ENCODE results near the gene SLC7A7. TPM values are rescaled to one million over a fixed set of nuclear protein-coding genes. Genes with fewer than 3 reads are reported as not detected.
"Not testable (repeated sequence)": the region's sequence is repeated elsewhere in the genome, so short reads cannot be mapped to it uniquely, and the experiment has no call there.

SLC7A7 gene
- total RNA-seq: 84.4 TPM
- long read RNA-seq, transcript SLC7A7-204 (10 exons, 2,447 nt): major isoform, 77 of 109 reads
- long read RNA-seq, partial matches to known transcripts: 19 of 109 reads
- long read RNA-seq, other reads (novel, unspliced or antisense): 10 of 109 reads

DNA sequence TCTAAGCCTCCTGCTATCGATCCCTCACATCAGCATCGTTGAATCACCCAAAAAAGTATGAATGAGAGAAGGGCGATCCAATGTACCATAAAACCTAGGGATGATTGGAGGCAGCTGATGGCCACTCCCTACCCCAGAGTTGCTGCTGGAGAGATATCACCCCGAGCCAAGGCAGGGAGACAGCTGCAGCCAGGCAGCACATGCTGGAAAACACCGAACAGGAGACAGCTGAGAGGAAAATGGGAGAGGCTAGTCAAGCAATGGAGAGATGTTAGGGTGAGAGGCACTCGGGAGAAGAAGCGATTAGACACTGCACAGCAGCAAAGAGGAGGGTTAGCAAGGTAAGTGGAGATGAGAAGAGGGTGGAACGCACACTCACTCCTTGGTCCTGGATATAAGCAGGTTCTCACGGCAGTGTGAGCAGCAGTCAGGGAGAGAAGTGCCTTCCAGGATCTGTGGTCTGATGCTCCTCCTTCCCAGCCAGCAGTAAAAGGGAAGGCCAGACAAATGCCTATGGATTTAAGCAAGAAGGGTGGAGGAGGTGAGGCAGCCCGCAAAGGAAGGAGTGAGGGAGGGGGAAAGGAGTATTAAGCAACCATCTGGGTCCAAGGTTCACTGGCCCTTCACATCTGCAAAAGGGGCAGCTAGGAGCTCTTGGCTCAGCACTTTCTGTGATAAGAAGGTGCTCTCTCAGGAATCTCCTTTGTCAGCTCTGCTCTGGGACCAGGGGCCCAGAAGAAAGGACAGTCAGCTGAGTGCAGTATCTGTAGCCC lies at the start of gene SLC7A7:
Gene SLC7A7, minus strand, starts transcription at position 495 of the 773 bp plus-strand sequence. CDS start 2,037 bp downstream, outside the sequence.
- Histone ChIP-seq H3K36me3 (no peaks in the 10 kb centered on the region), H3K27ac (peak within 1 kb of the TSS; percentile 72), H3K27me3 (no peaks in the 10 kb centered on the region), H3K4me3 (peak within 1 kb of the TSS; percentile 42), H3K9me3 (no peaks in the 10 kb centered on the region), H3K4me1 (peaks cover 28% of the 10 kb centered on the region)
- DNase-seq: peak; percentile 44
- peak; percentile 52 for ATAC-seq
- intact Hi-C loops (cut with DNase I): no loop called here
- TF ChIP-seq, protein P1, sequence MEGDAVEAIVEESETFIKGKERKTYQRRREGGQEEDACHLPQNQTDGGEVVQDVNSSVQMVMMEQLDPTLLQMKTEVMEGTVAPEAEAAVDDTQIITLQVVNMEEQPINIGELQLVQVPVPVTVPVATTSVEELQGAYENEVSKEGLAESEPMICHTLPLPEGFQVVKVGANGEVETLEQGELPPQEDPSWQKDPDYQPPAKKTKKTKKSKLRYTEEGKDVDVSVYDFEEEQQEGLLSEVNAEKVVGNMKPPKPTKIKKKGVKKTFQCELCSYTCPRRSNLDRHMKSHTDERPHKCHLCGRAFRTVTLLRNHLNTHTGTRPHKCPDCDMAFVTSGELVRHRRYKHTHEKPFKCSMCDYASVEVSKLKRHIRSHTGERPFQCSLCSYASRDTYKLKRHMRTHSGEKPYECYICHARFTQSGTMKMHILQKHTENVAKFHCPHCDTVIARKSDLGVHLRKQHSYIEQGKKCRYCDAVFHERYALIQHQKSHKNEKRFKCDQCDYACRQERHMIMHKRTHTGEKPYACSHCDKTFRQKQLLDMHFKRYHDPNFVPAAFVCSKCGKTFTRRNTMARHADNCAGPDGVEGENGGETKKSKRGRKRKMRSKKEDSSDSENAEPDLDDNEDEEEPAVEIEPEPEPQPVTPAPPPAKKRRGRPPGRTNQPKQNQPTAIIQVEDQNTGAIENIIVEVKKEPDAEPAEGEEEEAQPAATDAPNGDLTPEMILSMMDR (IDR thresholded peaks at IDR 0.05): no peak

DNA sequence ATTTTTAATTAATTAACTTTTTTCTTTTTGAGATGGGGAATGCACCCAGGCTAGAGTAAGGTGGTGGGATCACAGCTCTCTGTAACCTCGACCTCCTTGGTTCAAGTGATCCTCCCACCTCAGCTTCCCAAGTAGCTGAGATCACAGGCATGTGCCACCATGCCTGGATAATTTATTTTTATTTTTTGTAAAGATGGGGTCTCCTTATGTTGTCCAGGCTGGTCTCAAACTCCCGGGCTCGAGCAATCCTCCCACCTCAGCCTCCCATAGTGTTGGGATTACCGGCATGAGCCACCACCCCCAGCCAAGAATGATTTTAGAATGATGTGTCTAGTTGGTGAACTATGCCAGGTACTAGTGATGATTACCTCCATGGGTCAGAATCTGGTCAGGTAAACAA lies 49.7 kb upstream of the SLC7A7 start:
- Histone ChIP-seq H3K27ac (no peak overlapping the region), H3K4me1 (no peaks in the 10 kb centered on the region), H3K36me3 (no peaks in the 10 kb centered on the region), H3K27me3 (no peaks in the 10 kb centered on the region), H3K9me3 (no peaks in the 10 kb centered on the region), H3K4me3 (no peak overlapping the region)
- intact Hi-C loops (cut with DNase I): no loop called here
- TF ChIP-seq, protein P1 (IDR thresholded peaks at IDR 0.05): no peak
- DNase-seq (no peak), ATAC-seq (no peak)

DNA sequence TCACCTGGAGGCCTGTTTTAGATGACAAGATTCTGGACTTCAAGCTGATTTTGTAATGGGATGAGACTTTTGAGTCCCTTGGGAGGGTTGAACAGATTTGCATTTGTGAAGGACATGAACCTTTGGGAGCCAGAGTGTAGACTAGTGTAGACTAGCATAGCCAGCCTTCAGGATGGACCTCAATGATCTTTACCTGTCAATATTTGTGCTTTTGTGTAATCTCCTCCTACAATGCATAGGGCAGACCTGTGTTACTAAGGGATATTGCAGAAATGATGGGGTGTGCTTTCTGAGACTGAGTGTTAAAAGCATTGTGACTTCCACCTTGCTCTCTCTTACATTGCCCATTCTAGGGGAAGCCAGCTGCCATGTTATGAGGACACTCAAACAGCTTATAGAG lies 46.4 kb upstream of the SLC7A7 start:
- H3K27me3 ChIP-seq: no peaks in the 10 kb centered on the region
- H3K4me1 ChIP-seq: no peaks in the 10 kb centered on the region
- TF ChIP-seq, protein P1 (IDR thresholded peaks at IDR 0.05): no peak
- no peaks in the 10 kb centered on the region for H3K36me3 ChIP-seq
- intact Hi-C loops (cut with DNase I): no loop called here
- H3K9me3 ChIP-seq: no peaks in the 10 kb centered on the region
- H3K4me3 ChIP-seq: no peak overlapping the region
- ATAC-seq: no peak
- H3K27ac ChIP-seq: no peak overlapping the region
- DNase-seq: no peak

DNA sequence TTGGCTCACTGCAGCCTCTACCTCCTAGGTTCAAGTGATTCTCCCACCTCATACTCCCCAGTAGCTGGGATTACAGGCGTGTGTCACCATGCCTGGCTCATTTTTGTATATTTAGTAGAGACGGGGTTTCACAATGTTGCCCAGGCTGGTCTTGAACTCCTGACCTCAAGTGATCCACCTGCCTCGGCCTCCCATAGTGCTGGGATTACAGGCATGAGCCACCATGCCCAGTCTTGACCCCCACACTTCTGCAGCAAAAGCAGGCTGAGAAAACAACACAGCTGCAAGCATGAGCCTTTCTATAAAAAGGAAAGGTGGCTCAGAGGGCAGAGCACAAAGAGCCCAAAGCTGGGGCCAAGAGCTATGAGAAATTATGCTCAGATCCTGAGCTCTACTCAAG lies 45.1 kb upstream of the SLC7A7 start:
- H3K27me3 ChIP-seq; H3K4me1 ChIP-seq; H3K9me3 ChIP-seq; H3K4me3 ChIP-seq; DNase-seq; ATAC-seq; H3K36me3 ChIP-seq; H3K27ac ChIP-seq; intact Hi-C loops (cut with DNase I): not testable (repeated sequence)

DNA sequence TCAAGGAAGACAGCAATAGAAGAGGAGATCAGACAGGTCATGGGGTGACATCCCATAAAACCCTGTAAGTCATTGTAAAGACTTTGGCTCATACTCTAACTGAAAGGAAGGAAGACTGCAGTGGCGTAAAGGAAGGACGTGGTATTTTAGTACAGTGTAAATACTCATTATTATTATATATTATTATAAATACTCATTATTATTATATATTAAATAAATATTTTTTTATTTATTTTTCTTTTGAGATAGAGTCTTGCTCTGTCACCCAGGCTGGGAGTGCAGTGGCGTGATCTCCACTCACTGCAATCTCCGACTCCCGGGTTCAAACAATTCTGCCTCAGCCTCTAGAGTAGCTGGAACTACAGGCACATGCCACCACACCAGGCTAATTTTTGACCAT lies 41.2 kb upstream of the SLC7A7 start:
- peaks cover 16% of the 10 kb centered on the region for H3K4me1 ChIP-seq
- TF ChIP-seq, protein P1 (IDR thresholded peaks at IDR 0.05): no peak
- intact Hi-C loops (cut with DNase I): loop anchor here (5.0 kb wide), 1 partner anchor 34 kb away; no protein-coding TSS in a partner anchor

DNA sequence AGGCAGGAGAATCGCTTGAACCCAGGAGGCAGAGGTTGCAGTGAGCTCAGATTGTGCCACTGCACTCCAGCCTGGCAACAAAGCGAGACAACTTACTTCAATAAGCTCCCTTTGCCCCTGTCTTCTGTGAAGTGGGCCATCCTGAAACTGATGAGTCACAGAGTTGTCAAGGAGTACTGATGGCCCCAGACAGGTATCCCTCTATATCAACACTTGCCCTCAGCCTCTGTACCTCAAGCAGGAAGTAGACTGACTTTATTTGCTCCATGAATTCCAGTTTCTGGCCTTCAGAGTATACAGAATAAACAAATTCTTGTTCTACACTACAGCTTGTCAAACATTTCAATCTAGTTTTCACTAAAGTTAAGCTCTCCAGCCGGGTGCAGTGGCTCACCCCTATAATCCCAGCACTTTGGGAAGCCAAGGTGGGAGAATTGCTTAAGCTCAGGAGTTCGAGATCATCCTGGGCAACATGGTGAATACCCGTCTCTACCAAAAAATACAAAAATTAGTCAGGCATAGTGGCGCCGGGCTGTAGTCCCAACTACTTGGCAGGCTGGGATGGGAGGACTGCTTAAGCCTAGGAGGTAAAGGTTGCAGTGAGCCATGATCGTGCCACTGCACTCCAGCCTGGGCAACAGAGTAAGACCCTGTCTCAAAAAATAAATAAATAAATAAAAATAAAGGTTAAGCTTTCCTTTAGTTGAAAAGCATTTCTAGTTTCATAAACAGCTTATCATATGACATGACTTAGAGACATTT lies 39.9 kb upstream of the SLC7A7 start:
- Histone ChIP-seq H3K27ac (no peak overlapping the region), H3K4me3 (no peak overlapping the region), H3K4me1 (peaks cover 27% of the 10 kb centered on the region), H3K36me3 (no peaks in the 10 kb centered on the region), H3K27me3 (no peaks in the 10 kb centered on the region), H3K9me3 (no peaks in the 10 kb centered on the region)
- intact Hi-C loops (cut with DNase I): loop anchor here (5.0 kb wide), 1 partner anchor 33 kb away; no protein-coding TSS in a partner anchor
- TF ChIP-seq, protein P1 (IDR thresholded peaks at IDR 0.05): no peak
- no peak for DNase-seq
- ATAC-seq: no peak

More for the DNA sequence above, 41.2 kb upstream of the SLC7A7 start:
- Histone ChIP-seq H3K27ac (no peak overlapping the region), H3K9me3 (no peaks in the 10 kb centered on the region), H3K4me3 (no peak overlapping the region), H3K36me3 (no peaks in the 10 kb centered on the region), H3K27me3 (no peaks in the 10 kb centered on the region)
- ATAC-seq: no peak
- DNase-seq: no peak

DNA sequence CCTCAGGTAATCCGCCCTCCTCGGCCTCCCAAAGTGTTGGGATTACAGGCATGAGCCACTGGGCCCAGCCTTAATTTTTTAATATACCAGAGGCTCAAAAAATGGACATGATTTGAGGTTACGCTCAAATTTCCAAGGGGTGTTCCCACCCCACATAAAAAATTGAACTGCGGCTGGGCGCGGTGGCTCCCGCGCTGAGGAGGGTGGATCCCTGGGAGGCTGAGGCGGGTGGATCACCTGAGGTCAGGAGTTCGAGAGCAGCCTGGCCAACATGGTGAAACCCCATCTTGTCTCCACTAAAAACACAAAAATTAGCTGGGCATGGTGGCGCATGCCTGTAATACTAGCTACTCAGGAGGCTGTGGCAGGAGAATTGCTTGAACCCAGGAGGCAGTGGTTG lies 39.1 kb upstream of the SLC7A7 start:
- ATAC-seq; H3K4me3 ChIP-seq; intact Hi-C loops (cut with DNase I); H3K27ac ChIP-seq; H3K27me3 ChIP-seq; H3K36me3 ChIP-seq; DNase-seq; H3K9me3 ChIP-seq: not testable (repeated sequence)
- H3K4me1 ChIP-seq: peaks cover 35% of the 10 kb centered on the region
